ENCODE data around the gene KASH5.

GRCh38 chr19:49390131-49390928 lies 2.3 kb downstream of the KASH5 start:
- TF ChIP-seq CTCF (conservative IDR thresholded peaks at IDR 0.05; ENCODE audit: low read depth, low read length) (no peak), EZH2 (IDR thresholded peaks at IDR 0.05; ENCODE audit: borderline replicate concordance, low read depth, low read length, poor library complexity, severe bottlenecking) (no peak)

Measured in A673 (cell line).